HUES6 (cell line): Measurements from ENCODE around the gene ACOT9.

ENCODE experiments used
- H3K27ac ChIP-seq: 2 replicates; pipeline ENCODE4 v1.7.0; 2013; ENCODE audit warnings: low read depth, mild to moderate bottlenecking, low read length, inconsistent platforms
- H3K27me3 ChIP-seq: 2 replicates; pipeline ENCODE4 v1.6.1; 2013; ENCODE audit warnings: low read length; ENCODE audit not compliant: control insufficient read depth, insufficient read depth
- H3K36me3 ChIP-seq: 2 replicates; pipeline ENCODE4 v1.6.1; 2013; ENCODE audit warnings: low read length; ENCODE audit not compliant: control insufficient read depth, insufficient read depth
- H3K4me1 ChIP-seq: 2 replicates; pipeline ENCODE4 v1.6.1; 2013; ENCODE audit warnings: low read length; ENCODE audit not compliant: control insufficient read depth, insufficient read depth
- H3K4me3 ChIP-seq: 2 replicates; pipeline ENCODE4 v1.5.1; 2013; ENCODE audit warnings: low read depth, low read length
- H3K9ac ChIP-seq: one replicate; pipeline ENCODE4 v1.6.1; 2013; ENCODE audit warnings: mild to moderate bottlenecking, low read length
- H3K9me3 ChIP-seq: 2 replicates; pipeline ENCODE4 v1.6.1; 2013; ENCODE audit warnings: low read depth, low read length; ENCODE audit not compliant: control insufficient read depth, insufficient read depth

Gene ACOT9, protein sequence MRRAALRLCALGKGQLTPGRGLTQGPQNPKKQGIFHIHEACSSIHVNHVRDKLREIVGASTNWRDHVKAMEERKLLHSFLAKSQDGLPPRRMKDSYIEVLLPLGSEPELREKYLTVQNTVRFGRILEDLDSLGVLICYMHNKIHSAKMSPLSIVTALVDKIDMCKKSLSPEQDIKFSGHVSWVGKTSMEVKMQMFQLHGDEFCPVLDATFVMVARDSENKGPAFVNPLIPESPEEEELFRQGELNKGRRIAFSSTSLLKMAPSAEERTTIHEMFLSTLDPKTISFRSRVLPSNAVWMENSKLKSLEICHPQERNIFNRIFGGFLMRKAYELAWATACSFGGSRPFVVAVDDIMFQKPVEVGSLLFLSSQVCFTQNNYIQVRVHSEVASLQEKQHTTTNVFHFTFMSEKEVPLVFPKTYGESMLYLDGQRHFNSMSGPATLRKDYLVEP

DNA sequence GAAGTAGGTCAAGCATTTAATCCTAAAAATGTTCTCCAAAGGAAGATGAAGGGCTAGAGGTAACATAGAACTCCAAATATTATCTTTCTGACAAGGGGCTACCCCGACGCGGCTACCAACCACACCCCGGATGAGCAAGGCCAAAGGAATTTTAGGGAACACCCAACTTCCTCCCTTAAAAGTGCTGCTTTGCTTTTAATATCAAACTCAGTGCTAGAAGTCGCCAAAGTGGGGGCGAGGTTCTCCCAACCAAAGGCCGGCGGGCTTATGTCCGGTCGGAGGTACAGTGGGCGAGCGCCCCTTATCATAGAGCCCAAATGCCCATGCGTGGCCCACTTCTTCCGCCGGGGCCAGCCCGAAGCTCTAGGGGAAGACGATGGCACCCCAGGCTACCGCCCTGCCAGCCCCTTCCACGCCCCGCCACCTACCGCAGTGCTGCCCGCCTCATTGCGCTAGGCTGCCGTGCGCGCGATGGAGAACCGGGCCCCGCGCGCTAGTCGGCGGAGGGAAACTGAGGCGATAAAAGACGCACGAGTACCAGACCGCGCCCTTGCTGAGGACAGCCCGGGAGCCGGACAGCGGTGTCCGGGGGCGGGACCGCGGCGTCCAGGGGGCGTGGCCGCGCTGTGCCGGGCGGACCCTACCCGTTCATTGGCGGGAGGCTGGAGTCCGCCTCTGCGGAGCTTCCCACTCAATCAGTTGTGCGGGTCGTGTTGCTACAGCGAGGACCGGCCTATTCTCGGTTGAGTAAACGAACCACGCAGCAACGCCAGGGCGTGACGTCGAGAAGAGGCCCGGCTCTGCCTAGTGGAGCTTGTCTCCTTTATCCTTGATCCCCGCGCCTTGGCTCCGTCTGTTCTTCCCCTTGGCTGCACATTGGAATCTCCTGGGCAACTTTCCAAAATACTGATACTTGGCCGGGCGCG lies at the start of gene ACOT9:
ACOT9 (minus strand) TSS at position 580 of the 926 bp plus-strand sequence; CDS start at position 448, 132 bp downstream.
- peak within 1 kb of the TSS; percentile 75 for H3K9ac ChIP-seq
- peak within 1 kb of the TSS; percentile 85 for H3K4me3 ChIP-seq
- peak within 1 kb of the TSS; percentile 78 for H3K27ac ChIP-seq

DNA sequence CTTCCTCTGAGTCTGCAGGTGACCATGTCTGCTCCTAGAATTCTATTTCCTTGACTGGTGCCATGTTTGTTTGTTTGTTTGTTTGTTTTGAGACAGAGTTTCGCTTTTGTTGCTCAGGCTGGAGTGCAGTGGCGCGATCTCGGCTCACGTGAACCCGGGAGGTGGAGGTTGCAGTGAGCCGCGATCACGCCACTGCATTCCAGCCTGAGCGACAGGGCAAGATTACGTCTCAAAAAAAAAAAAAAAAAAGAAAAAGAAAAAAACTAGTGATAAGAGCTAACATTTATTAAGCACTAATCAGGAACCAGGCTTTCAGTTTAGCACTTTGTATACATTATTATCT lies 47.0 kb upstream of the ACOT9 start:
- Histone ChIP-seq H3K36me3 (peaks cover 14% of the 10 kb centered on the region), H3K4me1 (peaks cover 9% of the 10 kb centered on the region), H3K27ac (no peak overlapping the region), H3K9ac (no peak overlapping the region), H3K4me3 (no peak overlapping the region), H3K9me3 (no peaks in the 10 kb centered on the region), H3K27me3 (no peaks in the 10 kb centered on the region)

More for the DNA sequence above, at the start of gene ACOT9:
- H3K27me3 ChIP-seq, result no peaks in the 10 kb centered on the region
- H3K4me1 ChIP-seq, result peaks cover 6% of the 10 kb centered on the region; the same call in 1 of the 2 replicates
- no peaks in the 10 kb centered on the region for H3K36me3 ChIP-seq
- H3K9me3 ChIP-seq, result no peaks in the 10 kb centered on the region

DNA sequence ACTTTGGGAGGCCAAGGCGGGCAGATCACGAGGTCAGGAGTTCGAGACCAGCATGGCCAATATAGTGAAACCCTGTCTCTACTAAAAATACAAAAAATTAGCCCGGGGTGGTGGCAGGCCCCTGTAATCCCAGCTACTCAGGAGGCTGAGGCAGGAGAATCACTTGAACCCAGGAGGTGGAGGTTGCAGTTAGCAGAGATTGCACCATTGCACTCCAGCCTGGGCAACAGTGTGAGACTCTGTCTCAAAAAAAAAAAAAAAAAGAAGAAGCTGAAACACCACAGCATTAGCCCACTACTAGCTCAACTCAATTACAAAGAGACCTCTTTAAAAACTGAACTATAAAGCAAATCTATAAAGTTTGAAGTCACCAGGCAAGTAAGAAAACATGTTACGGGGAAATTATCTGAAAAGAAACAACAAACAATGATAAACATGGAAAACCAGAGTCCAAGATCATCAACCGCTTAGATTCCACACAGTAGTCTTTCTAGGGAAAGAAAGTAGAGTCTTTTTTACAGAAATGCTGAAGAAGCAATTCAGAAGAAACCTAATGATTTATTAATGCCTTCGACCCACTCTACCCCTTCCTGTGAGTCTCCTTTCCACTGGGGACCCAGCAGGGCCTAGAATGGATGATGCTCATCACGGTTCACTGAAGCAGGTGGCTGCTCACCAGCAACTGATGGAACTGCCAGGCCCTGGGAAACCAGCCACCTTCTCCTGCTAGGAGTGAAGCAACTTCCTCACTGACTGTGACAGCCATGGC lies 46.5 kb upstream of the ACOT9 start:
- no peak overlapping the region for H3K27ac ChIP-seq

DNA sequence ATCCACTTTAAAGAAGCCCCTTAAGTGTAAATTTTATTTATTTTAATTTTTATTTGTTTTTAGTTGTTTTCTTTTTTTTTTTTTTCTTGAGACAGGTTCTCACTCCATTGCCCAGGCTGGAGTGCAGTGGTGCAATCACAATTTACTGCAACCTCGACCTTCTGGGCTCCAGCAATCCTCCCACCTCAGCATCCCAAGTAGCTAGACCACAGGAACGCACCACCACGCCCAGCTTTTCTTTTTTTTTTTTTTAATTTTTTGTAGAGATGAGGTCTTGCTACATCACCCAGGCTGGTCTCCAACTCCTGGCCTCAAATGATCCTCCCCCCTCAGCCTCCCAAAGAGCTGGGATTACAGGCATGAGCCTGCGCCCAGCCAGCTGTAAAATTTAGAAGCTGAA lies 45.9 kb upstream of the ACOT9 start:
- Histone ChIP-seq H3K36me3 (peaks cover 20% of the 10 kb centered on the region), H3K9me3 (no peaks in the 10 kb centered on the region), H3K4me3 (no peak overlapping the region), H3K4me1 (peaks cover 13% of the 10 kb centered on the region), H3K27me3 (no peaks in the 10 kb centered on the region), H3K9ac (no peak overlapping the region), H3K27ac (no peak overlapping the region)

More for the DNA sequence above, 46.5 kb upstream of the ACOT9 start:
- Histone ChIP-seq H3K4me1 (peaks cover 11% of the 10 kb centered on the region), H3K36me3 (peaks cover 20% of the 10 kb centered on the region), H3K9me3 (no peaks in the 10 kb centered on the region), H3K9ac (no peak overlapping the region), H3K27me3 (no peaks in the 10 kb centered on the region), H3K4me3 (no peak overlapping the region)

DNA sequence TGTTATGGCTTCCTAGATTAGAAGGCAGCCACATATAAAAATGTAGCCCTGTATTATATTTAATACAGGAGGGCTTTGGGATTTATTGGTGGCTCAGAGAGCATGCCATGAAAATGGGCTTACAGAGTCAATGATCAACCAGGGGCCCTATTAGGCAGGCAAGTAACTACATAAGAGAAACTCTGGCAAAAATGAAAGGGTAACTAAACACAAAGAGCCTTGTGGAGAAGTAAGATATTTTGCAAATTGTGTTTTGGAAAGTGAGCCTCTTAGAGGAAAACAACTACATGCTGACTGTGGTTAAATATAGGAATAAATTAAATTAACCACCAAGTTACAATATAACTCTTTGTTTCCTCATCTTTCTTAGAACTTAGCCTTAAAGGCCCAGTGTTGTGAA lies 45.4 kb upstream of the ACOT9 start:
- Histone ChIP-seq H3K27ac (no peak overlapping the region), H3K4me1 (peaks cover 13% of the 10 kb centered on the region), H3K4me3 (no peak overlapping the region), H3K27me3 (no peaks in the 10 kb centered on the region), H3K9ac (no peak overlapping the region), H3K9me3 (no peaks in the 10 kb centered on the region), H3K36me3 (peaks cover 20% of the 10 kb centered on the region)

DNA sequence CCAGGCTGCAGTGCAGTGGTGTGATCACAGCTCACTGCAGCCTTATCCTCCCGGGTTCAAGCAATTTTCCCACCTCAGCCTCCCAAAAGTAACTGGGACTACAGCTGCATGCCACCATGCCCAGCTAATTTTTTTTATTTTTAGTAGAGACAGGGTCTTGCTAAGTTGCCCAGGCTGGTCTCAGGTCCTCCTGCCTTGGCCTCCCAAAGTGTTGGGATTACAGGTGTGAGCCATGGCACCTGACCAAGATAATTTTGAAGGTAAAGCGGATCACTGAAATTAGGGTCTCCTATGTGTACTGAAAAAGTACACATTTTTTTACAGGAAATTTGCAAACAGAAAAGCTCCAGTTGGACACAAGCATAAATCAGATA lies 44.7 kb upstream of the ACOT9 start:
- no peak overlapping the region for H3K9ac ChIP-seq
- H3K4me3 ChIP-seq, result no peak overlapping the region
- H3K36me3 ChIP-seq, result peaks cover 20% of the 10 kb centered on the region
- H3K27ac ChIP-seq, result no peak overlapping the region
- H3K9me3 ChIP-seq, result no peaks in the 10 kb centered on the region
- H3K27me3 ChIP-seq, result no peaks in the 10 kb centered on the region
- peaks cover 13% of the 10 kb centered on the region for H3K4me1 ChIP-seq

DNA sequence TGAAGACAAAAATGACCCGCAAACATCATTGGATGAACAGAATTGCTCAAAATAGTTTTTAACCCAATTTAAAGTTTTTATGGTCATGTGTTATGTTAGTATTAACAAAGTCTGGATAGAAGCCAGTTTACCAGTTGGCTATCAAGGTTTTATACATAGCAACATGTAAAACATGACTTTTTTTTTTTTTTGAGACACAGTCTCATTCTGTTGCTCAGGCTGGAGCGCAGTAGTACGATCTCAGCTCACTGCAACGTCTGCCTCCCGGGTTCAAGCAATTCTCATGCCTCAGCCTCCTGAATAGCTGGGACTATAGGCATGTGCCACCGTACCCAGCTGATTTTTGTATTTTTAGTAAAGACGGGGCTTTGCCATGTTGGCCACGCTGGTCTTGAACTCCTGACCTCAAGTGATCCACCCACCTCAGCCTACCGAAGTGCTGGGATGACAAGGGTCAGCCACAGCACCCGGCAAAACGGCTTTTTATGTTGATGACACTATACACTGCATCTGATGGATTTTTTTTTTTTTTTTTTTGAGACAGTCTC lies 43.3 kb upstream of the ACOT9 start:
- Histone ChIP-seq H3K4me3 (no peak overlapping the region), H3K9me3 (no peaks in the 10 kb centered on the region), H3K9ac (no peak overlapping the region), H3K4me1 (peaks cover 22% of the 10 kb centered on the region), H3K27ac (no peak overlapping the region), H3K27me3 (no peaks in the 10 kb centered on the region), H3K36me3 (peaks cover 20% of the 10 kb centered on the region)

DNA sequence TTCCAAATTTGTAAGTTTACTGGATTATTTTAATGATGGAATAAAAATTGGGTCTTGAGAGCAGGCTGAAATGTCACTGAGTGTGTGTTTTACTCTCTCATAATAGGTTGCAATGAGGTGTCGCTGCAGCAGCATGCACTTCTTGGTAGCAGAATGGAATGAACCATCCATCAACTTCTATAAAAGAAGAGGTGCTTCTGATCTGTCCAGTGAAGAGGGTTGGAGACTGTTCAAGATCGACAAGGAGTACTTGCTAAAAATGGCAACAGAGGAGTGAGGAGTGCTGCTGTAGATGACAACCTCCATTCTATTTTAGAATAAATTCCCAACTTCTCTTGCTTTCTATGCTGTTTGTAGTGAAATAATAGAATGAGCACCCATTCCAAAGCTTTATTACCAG lies 42.5 kb upstream of the ACOT9 start:
- Histone ChIP-seq H3K9me3 (no peaks in the 10 kb centered on the region), H3K27me3 (no peaks in the 10 kb centered on the region), H3K27ac (no peak overlapping the region), H3K36me3 (peaks cover 20% of the 10 kb centered on the region), H3K4me3 (no peak overlapping the region; the same call in 1 of the 2 replicates), H3K4me1 (peaks cover 25% of the 10 kb centered on the region), H3K9ac (no peak overlapping the region)

DNA sequence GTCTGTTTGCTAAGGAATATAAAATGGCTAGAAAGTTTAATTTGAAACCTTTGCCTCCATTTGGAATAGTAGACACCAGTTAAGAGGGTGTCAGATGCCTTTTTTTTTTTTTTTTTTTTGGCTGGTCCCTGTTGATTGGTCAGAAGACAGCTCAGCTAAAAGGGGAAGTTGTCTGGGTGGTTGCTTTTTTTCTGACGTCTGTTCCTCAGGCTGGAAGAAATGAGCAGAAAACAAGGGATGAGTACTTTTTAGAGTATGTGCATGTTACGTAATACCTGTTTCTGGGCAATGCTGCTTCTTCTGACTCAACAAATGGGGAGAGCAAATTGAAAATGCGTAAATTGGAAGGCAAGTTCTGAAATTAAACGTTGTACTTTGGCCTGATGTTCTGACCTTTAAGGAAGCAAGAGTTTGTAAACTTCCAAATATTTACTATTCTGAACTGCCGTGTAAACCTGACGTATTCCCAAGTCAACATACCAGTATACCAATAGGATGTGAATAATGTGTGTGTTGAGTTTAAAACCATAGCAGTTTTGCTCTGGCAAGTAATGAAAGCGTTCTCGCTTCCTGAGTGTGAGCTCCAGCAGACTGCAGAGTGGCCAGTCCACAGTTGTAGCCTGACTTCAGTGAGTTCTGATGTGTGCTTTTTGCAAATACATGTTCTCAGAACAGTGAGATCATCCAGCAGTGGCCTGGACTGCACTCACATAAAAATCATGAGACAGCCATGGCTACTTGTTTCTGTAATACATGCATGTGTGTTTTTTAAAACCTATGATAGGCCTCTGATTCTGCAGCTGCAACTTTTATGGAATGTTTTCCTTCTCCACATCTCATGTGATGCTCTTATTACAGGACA lies 41.6 kb upstream of the ACOT9 start:
- Histone ChIP-seq H3K4me3 (peak overlapping the region; percentile 87; the same call in 1 of the 2 replicates), H3K36me3 (peaks cover 20% of the 10 kb centered on the region), H3K9me3 (no peaks in the 10 kb centered on the region), H3K27me3 (no peaks in the 10 kb centered on the region), H3K4me1 (peaks cover 25% of the 10 kb centered on the region), H3K27ac (no peak overlapping the region), H3K9ac (no peak overlapping the region)
